Activated CD4-positive, alpha-beta T cell treated with anti-CD3 and anti-CD28 coated beads, Interleukin-2, amount 50 U/mL, for 24 hours (primary cell): ENCODE measurements around the gene MACROD2.
"Not testable (repeated sequence)": the region's sequence is repeated elsewhere in the genome, so short reads cannot be mapped to it uniquely, and the experiment has no call there.

Experiments
- DNase-seq, 2 donors: peaks; one replicate each; pipeline ENCODE4 v3.0.0-alpha.2; 2020; ENCODE audit warnings: low read depth in 1 of 2, low spot score in 1 of 2

MACROD2 gene

GRCh38 chr20:15535863-15536262 lies 1540.5 kb downstream of the MACROD2 start:
- DNase-seq, result no peak

GRCh38 chr20:15537200-15537599 lies 1541.9 kb downstream of the MACROD2 start:
- not testable (repeated sequence) for DNase-seq

- no peak for DNase-seq
Observed at GRCh38 chr20:15542655-15543054, 1547.3 kb downstream of the MACROD2 start.

GRCh38 chr20:15544742-15545141 lies 1549.4 kb downstream of the MACROD2 start:
- DNase-seq, result no peak

GRCh38 chr20:15546525-15547023 lies 1551.3 kb downstream of the MACROD2 start:
- no peak for DNase-seq

GRCh38 chr20:15547119-15547518 lies 1551.8 kb downstream of the MACROD2 start:
- no peak for DNase-seq

GRCh38 chr20:15550116-15550870 lies 1555.0 kb downstream of the MACROD2 start:
- DNase-seq, result no peak

GRCh38 chr20:15555913-15556312 lies 1560.6 kb downstream of the MACROD2 start:
- no peak for DNase-seq

GRCh38 chr20:15556869-15557268 lies 1561.6 kb downstream of the MACROD2 start:
- DNase-seq, result no peak

GRCh38 chr20:15561070-15561569 lies 1565.8 kb downstream of the MACROD2 start:
- DNase-seq, result no peak

GRCh38 chr20:15561707-15562404 lies 1566.5 kb downstream of the MACROD2 start:
- no peak for DNase-seq

GRCh38 chr20:15563836-15564235 lies 1568.5 kb downstream of the MACROD2 start:
- no peak for DNase-seq

GRCh38 chr20:15564981-15565380 lies 1569.7 kb downstream of the MACROD2 start:
- no peak for DNase-seq

- DNase-seq, result no peak
Observed at GRCh38 chr20:15565786-15566185, 1570.5 kb downstream of the MACROD2 start.

GRCh38 chr20:15567219-15567618 lies 1571.9 kb downstream of the MACROD2 start:
- no peak for DNase-seq

- DNase-seq, result no peak
Observed at GRCh38 chr20:15570156-15570555, 1574.8 kb downstream of the MACROD2 start.

- no peak for DNase-seq
Observed at GRCh38 chr20:15571056-15571455, 1575.7 kb downstream of the MACROD2 start.

- DNase-seq, result no peak
Observed at GRCh38 chr20:15575255-15575654, 1579.9 kb downstream of the MACROD2 start.

- DNase-seq, result no peak
Observed at GRCh38 chr20:15576411-15576810, 1581.1 kb downstream of the MACROD2 start.

- no peak for DNase-seq
Observed at GRCh38 chr20:15578113-15578512, 1582.8 kb downstream of the MACROD2 start.

GRCh38 chr20:15579688-15580087 lies 1584.4 kb downstream of the MACROD2 start:
- no peak for DNase-seq

- DNase-seq, result no peak
Observed at GRCh38 chr20:15582146-15582760, 1586.9 kb downstream of the MACROD2 start.
